ENCODE measurements around the gene HOXC9. TPM values are rescaled to one million over a fixed set of nuclear protein-coding genes. Genes with fewer than 3 reads are reported as not detected.

HOXC9 gene
- total RNA-seq, 4 donors from 2014 or later: 4.4 to 10.5 (median 7.9) TPM

DNA sequence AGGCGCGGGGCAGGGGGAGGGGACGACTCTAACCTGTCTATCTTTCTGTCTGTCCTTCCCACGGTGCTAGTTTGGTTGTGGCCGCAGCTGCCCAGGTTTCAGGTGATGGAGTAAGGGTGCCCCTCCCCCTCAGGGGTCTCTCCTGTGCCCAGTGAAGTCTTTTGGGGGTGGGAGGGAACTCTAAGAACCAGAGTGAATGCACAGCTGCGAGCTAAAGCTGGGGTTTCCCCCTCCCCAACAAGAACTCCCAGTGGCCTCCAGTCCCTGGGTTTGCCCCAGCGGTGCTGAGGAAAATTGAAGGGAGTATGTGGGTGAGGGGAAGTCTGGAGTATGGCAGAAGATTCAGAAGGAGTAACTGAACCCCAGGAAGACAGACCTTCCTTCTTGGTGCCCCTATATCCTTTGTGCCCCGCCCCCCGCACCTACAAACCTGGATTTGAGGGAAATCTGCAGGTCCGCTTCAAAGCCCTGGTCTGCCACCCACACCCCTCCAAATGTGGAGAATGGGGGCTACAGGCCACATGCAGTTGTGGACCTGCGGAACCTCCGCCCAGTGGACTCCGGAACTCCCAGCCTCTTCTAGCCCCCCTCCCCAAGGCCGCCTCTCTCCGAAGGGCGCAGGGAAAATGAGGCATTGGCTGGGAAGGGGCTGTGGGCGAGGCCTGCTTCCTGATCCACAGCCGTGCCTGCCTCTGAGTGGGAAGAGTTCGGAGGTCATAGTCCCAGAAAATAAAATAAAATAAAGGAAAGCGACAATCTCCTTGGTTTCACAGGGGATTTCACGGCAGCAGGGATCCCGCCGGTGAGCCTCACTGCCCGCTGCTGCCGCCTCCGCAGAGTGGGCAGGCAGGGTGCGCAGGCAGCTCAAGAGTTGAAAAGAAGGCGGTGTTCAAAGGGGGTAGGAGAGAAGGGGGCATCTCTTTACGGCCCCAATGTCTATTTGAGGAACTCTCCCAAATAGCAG is 3.4 kb upstream of the HOXC9 start:
- Histone ChIP-seq H3K4me3 (peak overlapping the region; percentile 38 to 59 (median 55)), H3K36me3 (no peaks in the 10 kb centered on the region), H3K9me3 (no peaks in the 10 kb centered on the region), H3K27ac (peak overlapping the region; percentile 80 to 99 (median 92)), H3K4me1 (peaks cover 0 to 72% (median 18%) of the 10 kb centered on the region in 4 donors), H3K27me3 (peaks cover 0 to 87% of the 10 kb centered on the region in 2 donors)
- TF ChIP-seq EP300 (IDR thresholded peaks at IDR 0.05): no peak
- TF ChIP-seq POLR2A (IDR thresholded peaks at IDR 0.05): no peak
- TF ChIP-seq, protein P1, sequence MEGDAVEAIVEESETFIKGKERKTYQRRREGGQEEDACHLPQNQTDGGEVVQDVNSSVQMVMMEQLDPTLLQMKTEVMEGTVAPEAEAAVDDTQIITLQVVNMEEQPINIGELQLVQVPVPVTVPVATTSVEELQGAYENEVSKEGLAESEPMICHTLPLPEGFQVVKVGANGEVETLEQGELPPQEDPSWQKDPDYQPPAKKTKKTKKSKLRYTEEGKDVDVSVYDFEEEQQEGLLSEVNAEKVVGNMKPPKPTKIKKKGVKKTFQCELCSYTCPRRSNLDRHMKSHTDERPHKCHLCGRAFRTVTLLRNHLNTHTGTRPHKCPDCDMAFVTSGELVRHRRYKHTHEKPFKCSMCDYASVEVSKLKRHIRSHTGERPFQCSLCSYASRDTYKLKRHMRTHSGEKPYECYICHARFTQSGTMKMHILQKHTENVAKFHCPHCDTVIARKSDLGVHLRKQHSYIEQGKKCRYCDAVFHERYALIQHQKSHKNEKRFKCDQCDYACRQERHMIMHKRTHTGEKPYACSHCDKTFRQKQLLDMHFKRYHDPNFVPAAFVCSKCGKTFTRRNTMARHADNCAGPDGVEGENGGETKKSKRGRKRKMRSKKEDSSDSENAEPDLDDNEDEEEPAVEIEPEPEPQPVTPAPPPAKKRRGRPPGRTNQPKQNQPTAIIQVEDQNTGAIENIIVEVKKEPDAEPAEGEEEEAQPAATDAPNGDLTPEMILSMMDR (IDR thresholded peaks at IDR 0.05): peak in 1 of 5 experiments; percentile 9
- 34 to 39% methylated on average over 29 of the region's 29 CpGs for WGBS, 2 donors
- no peak for DNase-seq (ENCODE audit: low spot score in 2 of 2)

DNA sequence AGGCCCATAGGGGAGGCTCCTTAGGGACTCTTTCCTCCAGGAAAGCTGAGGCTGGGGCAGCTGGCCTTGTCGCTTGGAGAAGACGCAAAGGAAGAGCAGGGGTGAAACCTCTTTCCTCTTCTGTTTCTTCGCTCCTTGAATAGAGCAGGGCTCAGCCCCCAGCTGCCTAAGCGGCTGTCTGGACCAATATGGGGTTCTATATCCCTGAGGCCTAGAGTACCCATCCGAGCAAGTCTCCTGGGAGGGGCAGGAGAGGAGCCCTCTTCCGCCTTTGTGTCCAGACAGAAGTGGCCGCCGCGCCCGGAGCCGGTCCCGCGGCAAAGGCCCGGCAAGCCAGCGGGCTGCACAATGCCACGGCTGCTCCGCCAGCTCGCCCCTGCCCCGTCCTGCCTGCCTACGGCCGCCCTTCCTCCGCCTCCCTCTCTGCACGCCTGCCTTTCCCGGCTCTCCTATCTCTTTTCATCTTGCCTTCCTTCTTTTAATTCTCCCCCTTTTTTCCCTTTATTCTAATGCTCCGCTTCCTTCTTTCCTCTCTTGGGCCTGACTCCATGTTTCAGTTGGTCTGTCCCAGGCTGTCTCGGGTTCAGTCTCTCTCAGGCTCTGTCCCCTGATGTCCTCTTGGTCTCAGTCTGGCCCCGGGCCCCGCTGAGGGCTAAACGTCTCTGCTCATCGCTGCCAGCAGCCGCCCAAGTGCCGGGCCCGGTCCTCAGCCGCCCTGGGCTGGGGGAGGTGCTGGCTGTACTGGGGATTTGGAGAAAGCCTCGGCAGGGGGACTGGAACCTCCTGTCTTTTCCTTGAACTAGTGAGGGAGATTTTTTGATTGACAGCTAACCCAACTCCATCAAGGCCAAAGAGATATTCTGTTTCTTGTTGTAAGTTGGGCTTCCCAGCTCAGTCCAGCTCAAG is 2.5 kb upstream of the HOXC9 start:
- TF ChIP-seq EP300 (IDR thresholded peaks at IDR 0.05) (peak in 1 of 2 donors; percentile 42), POLR2A (IDR thresholded peaks at IDR 0.05) (no peak)
- TF ChIP-seq, protein P1 (IDR thresholded peaks at IDR 0.05): no peak
- no peaks in the 10 kb centered on the region for H3K9me3 ChIP-seq
- peak overlapping the region; percentile 1 to 59 (median 55) for H3K4me3 ChIP-seq
- WGBS, 2 donors: 18 to 19% methylated on average over 35 of the region's 35 CpGs
- peaks cover 0 to 77% of the 10 kb centered on the region in 2 donors for H3K27me3 ChIP-seq
- no peak for DNase-seq (ENCODE audit: low spot score in 2 of 2)
- H3K4me1 ChIP-seq: peaks cover 0 to 81% (median 18%) of the 10 kb centered on the region in 4 donors
- H3K27ac ChIP-seq: peak overlapping the region; percentile 80 to 99 (median 92)
- H3K36me3 ChIP-seq: no peaks in the 10 kb centered on the region

DNA sequence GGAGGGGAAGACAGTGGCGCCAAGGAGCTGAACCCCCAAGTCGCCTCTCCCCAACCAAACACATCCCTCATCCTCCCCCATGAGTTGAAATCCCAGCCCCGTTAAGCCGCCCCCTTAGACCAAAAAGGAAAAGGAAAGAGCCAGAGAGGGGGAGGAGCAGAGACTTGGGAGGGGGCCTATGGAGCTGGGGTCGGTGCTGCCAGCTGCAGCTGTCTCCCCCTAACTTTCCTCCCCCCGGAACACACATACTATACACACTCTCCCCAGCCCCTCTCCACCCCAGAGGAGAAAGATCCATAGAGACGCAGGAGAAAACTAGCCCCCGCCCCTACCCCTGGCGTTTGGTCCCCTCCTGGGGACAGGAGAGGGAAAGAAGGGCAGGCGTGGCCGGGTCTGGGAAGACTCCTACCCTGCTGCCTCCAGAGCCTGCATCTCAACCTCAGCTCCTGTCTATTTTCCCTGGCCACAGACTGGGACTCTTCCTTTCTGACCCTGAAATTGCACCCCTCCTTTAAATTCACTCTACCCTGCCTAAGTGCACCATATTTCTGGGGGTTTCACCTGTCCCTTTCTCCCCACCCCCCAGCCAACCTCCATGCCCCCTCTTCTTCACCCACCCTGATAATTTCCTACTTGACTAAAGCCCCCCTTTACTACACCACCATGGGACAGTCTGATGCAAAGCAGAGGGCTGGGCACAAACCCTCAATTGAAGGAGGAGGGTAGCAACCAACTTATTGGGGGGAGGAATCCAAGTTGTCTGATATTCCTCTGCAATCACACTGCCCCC is 1.7 kb upstream of the HOXC9 start:
- H3K27me3 ChIP-seq: peaks cover 0 to 76% of the 10 kb centered on the region in 2 donors
- 26 to 27% methylated on average over 11 of the region's 11 CpGs for WGBS, 2 donors
- peak overlapping the region; percentile 86 to 99 (median 94) for H3K27ac ChIP-seq

DNA sequence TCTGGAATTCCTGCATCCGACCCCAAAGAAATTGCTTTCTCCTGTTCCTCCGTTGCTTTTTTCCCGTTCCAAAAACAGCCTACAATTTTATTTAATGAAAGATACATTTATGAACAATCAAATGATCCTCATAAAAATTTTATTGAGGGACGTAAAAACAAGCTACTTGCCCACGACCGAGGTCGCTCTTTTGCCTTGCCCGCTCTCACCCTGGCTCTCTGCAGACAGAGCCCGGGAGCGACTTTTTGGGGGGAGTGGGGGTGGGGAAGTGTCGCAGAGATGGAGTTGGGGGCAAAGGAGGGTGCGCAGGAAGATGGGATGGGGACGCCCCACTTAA is 1.1 kb upstream of the HOXC9 start:
- Histone ChIP-seq H3K9me3 (no peaks in the 10 kb centered on the region), H3K4me1 (peaks cover 0 to 95% (median 18%) of the 10 kb centered on the region in 4 donors), H3K27ac (peak overlapping the region; percentile 86 to 99 (median 94)), H3K36me3 (peaks cover 0 to 4% (median 0%) of the 10 kb centered on the region in 3 donors), H3K27me3 (peaks cover 0 to 74% of the 10 kb centered on the region in 2 donors), H3K4me3 (peak overlapping the region; percentile 51 to 83 (median 60))
- TF ChIP-seq, protein P1 (IDR thresholded peaks at IDR 0.05): no peak
- TF ChIP-seq POLR2A (IDR thresholded peaks at IDR 0.05): no peak
- TF ChIP-seq EP300 (IDR thresholded peaks at IDR 0.05): no peak
- DNase-seq (ENCODE audit: low spot score in 2 of 2): no peak
- 7 to 9% methylated on average over 13 of the region's 13 CpGs for WGBS, 2 donors

More for the DNA sequence above, 1.7 kb upstream of the HOXC9 start:
- Histone ChIP-seq H3K4me3 (peak overlapping the region in 3 of 4 donors; percentile 57 to 83 (median 64)), H3K36me3 (peaks cover 0 to 4% (median 0%) of the 10 kb centered on the region in 3 donors), H3K9me3 (no peaks in the 10 kb centered on the region), H3K4me1 (peaks cover 0 to 90% (median 18%) of the 10 kb centered on the region in 4 donors)
- DNase-seq (ENCODE audit: low spot score in 2 of 2): no peak
- TF ChIP-seq POLR2A (IDR thresholded peaks at IDR 0.05) (no peak), EP300 (IDR thresholded peaks at IDR 0.05) (no peak)
- TF ChIP-seq, protein P1 (IDR thresholded peaks at IDR 0.05): no peak
